DMS114 treated with DMSO at 0.1 percent for 48 hours (cell line): ENCODE results near the gene GPHN.

ENCODE experiments used
- DNase-seq: peaks from one replicate; lab custom pipeline; 2025; ENCODE audit not compliant: unreplicated experiment; lab: John Stamatoyannopoulos, UW

Gene GPHN

DNA sequence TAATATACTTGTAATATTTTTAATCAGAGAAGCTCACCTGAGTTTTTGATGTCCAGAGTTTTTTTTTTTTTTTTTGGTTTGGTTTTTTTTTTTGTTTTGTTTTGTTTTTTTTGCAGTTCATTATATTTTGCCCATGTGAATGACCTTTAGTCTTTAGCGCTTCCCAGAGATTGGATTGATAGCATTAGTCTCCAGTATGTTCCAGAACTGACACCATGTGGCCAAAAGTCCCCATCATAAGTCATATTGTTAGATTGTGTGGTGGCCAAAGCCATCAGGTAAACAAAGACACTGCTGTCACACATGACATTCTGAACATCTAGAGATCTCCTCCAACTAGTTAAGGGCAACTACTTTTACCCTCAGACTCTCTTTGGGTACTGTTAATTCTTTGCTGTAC is 408.5 kb downstream of the GPHN start:
- DNase-seq, result no peak

- no peak for DNase-seq
Measured at GRCh38 chr14:66918527-66918926, 410.6 kb downstream of the GPHN start.

DNA sequence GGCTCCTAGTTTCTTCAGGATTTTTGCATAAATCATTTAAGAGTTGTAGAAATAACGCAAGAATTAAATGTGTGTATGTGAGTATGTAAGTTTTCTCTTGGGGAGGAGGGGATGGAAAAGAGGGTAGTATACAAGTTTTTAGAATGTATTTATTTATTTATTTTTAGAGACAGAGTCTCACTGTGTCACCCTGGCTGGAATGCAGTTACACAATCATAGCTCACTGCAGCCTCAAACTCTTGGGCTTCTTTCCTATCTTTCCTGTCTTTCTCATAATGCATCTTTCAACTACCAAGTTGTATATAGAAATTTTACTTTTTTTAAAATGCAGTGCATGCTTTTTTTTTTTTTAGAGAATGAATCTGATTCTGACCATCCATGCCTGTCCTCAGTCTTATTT is 412.2 kb downstream of the GPHN start:
- no peak for DNase-seq

GRCh38 chr14:66923251-66923650 is 415.3 kb downstream of the GPHN start:
- DNase-seq, result no peak

GRCh38 chr14:66939409-66939808 is 431.5 kb downstream of the GPHN start:
- no peak for DNase-seq

- DNase-seq, result no peak
Measured at GRCh38 chr14:66944872-66945271, 436.9 kb downstream of the GPHN start.

DNA sequence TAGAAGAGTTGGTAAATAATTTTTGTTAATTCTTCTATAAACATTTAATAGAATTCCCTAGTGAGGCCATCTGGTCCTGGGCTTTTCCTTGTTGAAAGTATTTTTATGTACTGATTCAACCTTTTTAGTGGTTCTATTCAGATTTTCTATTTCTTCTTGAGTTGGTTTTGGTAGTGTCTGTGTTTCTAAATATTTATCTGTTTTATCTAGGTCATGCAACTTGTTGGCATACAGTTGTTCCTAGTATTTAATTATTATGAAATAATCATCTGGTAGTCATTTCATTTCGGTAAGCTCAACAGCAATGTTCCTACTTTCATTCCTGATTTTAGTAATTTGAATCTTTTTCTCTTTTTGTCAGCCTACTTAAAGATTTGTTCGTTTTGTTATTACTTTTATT is 447.2 kb downstream of the GPHN start:
- no peak for DNase-seq

GRCh38 chr14:66959437-66960050 is 451.6 kb downstream of the GPHN start:
- DNase-seq, result no peak

DNA sequence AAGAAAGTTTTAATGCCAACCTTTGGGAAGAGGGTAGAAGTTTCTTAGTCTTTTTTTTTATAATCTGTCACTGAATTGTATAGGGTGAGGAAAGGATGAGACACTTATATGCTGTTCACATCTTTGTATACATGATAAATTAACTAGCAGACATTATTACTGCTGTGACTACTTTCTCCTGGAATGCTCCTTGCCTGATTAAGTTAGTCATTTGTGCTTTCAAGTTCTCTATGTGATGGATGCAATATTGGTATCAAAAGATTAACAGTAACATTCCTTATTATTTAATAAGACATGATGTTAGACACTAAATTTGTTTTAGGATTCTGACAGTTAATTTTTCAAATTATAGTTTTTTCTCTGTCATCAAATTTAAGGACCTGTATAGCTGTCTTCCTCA is 457.9 kb downstream of the GPHN start:
- DNase-seq, result no peak

DNA sequence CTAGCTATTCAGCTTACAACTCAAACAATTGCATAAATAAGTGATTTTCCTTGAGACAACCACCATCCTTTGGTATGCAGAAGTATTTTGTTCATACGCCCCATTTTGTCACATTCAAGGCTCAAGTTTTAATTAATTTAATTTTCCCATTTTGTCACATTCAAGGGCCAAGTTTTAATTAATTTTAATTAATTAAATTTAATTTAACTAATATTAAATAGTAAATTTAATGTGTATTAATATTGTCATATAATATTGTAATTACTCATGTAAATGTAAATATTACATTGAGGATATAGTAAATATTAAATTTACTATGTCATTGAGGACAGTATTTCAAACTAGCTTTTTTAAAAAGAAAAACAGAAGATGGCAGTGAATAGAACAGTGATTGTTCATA is 464.5 kb downstream of the GPHN start:
- DNase-seq, result no peak

GRCh38 chr14:66974397-66975025 is 466.6 kb downstream of the GPHN start:
- DNase-seq, result no peak

DNA sequence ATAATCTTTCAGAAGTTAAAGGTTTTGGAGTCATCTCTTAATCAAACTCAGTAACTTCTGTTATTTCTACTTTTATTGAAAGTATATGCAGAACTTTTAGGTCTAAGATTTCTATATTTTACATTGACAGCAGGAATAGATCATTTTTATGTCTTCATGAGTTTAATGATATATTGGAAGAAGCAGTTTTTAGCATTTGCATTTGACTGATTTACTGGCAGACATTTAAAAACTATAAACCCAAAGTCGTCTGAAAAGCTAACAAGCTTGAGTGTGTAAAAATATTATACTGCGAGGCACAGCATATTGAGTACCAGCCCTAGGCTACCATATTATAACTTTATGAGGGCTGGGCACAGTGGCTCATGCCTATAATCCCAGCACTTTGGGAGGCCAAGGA is 467.3 kb downstream of the GPHN start:
- DNase-seq, result no peak

DNA sequence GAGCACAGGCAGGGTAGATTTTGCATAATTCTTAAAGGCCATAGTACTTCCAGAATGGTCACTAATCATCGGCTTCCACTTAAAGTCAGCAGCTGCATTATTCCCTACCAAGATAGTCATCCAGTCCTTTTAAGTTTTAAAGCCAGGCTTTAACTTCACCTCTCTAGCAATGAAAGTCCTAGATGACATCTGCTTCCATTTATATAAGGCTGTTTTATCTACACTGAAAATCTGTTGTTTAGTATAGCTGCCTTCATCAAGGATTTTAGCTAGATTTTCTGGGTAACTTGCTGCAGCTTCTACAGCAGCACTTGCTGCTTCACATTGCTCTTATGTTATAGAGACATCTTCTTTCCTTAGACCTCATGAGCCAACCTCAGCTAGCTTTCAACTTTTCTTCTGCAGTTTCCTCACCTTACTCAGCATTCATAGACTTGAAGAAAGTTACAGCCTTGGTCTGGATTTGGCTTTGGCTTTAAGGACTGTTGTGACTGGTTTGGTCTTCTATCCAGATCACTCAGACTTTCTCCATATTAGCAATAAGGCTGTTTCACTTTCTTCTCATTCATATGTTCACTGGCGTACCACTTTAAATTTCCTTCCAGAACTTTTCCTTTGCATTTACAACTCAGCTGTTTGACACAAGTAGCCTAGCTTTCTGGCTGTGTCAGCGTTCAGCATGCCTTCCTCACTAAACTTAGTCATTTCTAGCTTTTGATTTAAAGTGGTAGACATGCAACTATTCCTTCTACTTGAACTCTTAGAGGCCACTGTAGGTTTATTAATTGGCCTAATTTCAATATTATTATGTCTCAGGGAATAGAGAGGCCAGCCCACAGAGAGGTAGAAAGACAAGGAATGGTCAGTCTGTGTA is 471.4 kb downstream of the GPHN start:
- DNase-seq, result no peak

DNA sequence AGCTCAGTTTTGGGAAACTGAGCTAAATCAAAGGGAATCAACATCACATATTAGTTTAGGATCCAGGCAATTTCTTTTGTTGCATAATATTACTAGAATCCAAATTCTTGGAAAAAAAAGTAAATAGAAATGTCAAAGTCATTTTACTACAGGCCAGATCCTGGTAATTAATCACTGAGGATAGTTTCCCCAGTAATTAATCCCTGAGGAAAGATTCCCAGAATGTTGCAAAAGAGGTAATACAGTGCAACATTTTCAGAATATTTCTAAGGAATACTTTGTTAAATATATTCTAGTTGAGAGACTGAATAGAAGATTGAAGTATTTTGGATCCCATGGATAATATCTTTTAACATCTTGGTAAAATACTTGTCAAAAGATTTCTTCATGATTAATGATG is 474.3 kb downstream of the GPHN start:
- DNase-seq, result no peak

GRCh38 chr14:66992776-66993175 is 484.8 kb downstream of the GPHN start:
- DNase-seq, result no peak

DNA sequence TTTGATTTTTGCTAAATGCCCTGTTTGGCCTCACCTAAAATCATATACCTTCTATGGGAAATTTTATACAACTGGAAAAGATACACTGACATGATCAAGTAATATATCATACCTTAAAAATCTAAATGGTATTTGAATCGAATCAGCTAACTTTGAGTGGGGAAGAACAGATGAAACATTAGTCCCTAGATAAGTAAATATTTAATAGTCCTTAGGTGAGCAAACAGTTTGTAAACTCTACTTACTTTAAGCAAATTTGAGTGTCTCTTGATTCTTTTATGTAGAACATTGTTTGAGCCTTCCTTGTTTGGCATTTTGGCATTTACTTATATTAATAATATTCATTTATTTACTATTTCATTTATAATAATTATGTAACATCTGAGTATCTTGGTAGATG is 485.6 kb downstream of the GPHN start:
- DNase-seq, result no peak

DNA sequence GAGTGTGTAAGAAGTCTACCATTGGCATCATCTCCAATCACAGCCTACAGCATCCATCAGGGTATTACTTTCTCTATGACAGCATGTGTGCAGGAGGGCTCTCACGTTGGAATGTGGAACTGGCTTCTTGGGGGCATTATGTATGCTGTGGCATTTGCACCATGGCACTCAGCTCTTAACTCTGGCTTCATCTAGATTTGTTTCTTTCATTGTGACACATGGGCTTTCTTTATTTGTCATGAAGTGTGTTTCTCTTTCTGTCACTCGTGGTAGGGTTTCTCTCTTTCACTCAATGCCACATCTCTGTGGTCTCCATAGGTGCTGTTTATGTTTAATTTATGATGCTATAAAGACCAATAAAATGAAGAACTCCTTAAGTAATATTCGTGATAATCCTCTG is 490.1 kb downstream of the GPHN start:
- no peak for DNase-seq

DNA sequence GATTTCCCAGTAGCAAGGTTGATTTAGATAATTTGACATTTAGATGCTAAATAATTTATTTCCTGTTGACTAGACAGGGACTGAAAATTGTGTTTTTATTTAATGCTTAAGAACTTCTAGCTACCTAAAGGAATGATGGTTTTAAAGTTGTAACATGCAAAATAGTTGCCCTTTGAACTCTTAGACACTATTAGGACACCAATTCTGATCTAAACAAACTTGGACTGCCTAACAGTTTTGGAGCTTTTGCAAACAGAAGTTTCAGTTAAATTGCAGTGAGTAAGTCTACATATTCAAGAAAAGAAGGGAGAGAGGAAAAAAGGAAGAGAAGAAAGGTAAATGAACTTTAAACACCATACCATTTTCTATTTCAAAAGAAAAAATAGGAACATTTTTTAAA is 492.0 kb downstream of the GPHN start:
- DNase-seq, result no peak

DNA sequence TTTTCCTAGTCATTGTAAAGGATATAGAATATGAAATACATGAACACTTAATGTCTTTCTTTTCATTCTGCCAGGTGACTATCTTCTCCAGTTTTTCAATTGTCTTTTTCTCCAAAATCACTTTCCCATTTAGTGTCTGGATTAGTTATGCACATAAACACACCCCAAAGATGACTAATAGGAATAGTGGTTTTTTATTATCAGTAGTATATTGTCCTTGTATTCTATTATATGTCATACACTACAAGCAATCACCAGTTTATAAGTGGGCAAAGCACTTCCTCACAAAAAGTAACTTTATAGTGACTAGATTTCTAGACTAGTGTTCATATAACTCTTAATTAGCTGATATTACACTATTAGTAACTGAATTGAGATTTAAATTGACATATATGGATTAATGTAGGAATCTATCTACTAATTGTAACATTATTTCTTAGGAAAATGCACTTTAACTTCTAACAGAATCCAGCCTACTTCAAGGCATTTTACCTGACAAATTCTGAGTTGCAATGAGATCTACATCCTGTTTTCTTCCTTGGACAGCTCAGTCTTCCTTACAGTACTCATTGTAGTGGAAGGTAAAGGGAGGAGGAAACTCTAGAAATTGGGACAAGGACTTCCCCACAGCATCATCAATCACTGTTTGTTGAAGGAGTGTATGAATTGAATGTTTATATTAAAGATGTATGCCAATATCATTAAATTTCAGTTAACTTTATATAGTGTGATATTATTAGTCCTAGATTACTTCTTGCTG is 495.2 kb downstream of the GPHN start:
- no peak for DNase-seq

- DNase-seq, result no peak
Measured at GRCh38 chr14:67004521-67004920, 496.6 kb downstream of the GPHN start.

DNA sequence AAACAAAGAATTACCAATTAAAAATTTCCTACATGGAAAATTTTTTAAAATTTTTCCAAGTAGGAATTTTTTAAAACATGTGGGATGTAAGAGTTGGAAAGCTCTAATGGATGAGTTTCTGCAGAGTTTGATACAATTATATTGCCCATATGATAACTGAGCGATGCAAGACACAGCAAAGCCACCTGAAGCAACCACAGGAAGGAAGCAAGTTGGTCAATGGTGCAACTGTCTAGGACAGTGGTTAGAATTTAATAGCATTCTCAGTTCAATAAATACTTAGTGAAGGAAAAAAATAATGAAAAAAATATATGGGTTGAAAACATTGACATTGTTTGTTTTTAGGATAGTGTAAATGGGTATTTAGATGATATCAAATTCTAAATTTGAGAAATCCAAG is 502.7 kb downstream of the GPHN start:
- no peak for DNase-seq

DNA sequence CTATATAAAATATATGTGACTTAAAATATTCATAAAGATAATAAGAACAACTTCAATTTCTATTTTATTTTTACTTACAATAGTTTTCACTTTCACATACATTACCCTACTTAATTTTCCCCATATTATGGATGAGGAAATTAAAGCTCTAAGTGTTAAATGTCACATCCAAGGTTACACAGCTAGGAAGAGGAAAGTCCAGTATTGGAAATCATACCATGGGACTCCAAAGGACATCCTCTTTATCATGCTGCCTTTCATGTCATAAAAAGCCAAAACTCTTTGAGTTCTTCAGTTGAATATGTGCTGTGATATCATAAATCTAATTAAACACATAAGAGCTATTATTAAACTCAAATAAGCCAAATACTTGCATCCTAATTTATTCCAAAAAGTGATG is 508.9 kb downstream of the GPHN start:
- no peak for DNase-seq
